ENCODE results near the gene GLDC. TPM values are rescaled to one million over a fixed set of nuclear protein-coding genes. Genes with fewer than 3 reads are reported as not detected.

The GLDC gene
- total RNA-seq, 1 donor from 2014 or later, result 100 TPM

DNA sequence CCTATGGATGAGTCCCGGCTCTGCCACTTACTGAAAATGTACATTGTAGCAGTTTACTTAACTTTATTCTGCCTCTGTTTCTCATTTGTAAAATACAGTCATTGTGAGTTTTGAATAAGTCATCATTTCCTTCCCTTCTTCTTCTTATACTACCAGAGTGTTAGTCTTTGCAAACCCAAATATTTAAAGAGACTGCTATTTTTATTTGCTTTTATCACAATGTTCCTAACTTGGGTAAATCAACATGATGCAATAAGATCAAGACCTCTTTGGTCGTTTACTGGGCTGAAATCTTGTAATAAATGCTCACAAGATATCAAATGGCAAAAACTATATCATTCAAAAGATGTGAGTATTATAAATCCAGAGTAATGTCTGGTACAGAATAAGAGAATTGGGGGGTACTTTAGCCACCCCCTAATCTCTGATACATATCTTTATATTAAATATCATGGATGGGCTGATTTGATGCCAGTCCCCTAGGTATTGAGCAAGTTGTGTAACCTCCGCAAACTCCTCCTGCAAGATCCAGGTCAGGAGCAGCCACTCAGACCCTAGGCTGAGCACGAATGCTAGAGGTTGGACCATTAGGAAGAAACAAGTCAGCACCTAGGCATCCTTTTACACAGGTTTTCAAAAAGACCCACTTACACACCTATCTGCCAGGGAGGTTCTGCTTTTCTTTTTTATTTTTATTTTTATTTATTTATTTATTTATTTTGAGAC lies 13.3 kb upstream of the GLDC start:
- Histone ChIP-seq H3K79me2 (ENCODE audit: low read depth) (no peaks in the 10 kb centered on the region), H4K20me1 (ENCODE audit: low read depth) (no peaks in the 10 kb centered on the region), H3K27ac (no peak overlapping the region), H3K9me3 (ENCODE audit: low read depth) (no peaks in the 10 kb centered on the region), H3K4me2 (no peak overlapping the region), H3K4me3 (no peak overlapping the region), H3K27me3 (no peaks in the 10 kb centered on the region), H3K9ac (no peak overlapping the region), H3F3A (ENCODE audit: low read depth) (peaks cover 5% of the 10 kb centered on the region), H3K4me1 (peaks cover 6% of the 10 kb centered on the region), H2AFZ (replicated peaks) (no peak overlapping the region), H3K36me3 (no peaks in the 10 kb centered on the region)
- Mint-ChIP-seq H3K9me3 (no peaks in the 10 kb centered on the region), H3K4me3 (no peak overlapping the region), H3K27ac (no peak overlapping the region), H3K36me3 (peaks cover 4% of the 10 kb centered on the region), H3K4me1 (no peaks in the 10 kb centered on the region), H3K27me3 (ENCODE audit: insufficient read depth, low read depth) (peaks cover 8% of the 10 kb centered on the region)
- no peak for DNase-seq (ENCODE audit: low spot score)
- TF ChIP-seq EZH2phosphoT487 (IDR thresholded peaks at IDR 0.05) (no peak), EZH2 (IDR thresholded peaks at IDR 0.05) (no peak)
- TF ChIP-seq, protein P1, sequence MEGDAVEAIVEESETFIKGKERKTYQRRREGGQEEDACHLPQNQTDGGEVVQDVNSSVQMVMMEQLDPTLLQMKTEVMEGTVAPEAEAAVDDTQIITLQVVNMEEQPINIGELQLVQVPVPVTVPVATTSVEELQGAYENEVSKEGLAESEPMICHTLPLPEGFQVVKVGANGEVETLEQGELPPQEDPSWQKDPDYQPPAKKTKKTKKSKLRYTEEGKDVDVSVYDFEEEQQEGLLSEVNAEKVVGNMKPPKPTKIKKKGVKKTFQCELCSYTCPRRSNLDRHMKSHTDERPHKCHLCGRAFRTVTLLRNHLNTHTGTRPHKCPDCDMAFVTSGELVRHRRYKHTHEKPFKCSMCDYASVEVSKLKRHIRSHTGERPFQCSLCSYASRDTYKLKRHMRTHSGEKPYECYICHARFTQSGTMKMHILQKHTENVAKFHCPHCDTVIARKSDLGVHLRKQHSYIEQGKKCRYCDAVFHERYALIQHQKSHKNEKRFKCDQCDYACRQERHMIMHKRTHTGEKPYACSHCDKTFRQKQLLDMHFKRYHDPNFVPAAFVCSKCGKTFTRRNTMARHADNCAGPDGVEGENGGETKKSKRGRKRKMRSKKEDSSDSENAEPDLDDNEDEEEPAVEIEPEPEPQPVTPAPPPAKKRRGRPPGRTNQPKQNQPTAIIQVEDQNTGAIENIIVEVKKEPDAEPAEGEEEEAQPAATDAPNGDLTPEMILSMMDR (IDR thresholded peaks at IDR 0.05), result no peak

DNA sequence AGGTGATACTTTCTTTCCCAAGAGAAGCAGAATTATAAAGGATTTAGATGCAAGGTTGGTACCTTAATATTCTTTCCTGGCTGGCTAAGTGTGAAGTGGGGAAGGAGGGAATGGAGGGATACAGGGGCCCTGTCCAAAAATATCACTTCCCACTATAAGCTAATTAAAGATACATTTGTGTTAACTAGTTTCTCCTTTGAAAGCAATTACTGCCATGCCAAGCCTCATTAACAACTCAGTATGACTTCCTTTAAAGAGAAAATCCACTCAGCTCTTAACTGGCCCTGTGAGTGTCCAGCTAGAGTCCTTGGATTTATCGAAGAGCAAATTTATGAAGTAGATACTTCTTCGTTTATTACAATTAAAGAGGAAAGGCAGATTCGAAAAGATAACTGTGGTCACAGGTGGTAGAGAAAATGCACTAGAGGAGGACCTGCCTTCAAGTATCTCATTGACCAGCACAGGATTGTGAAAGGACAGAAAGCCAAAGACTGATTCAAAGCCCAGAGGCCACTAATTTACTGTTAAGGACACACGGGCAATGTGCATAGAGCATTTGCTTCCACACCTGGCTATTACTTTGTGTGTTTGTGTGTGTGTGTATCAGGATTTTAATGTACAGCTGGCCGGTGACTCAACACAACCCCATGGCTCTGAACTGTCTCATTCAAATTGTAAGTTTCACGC lies 11.2 kb upstream of the GLDC start:
- Mint-ChIP-seq H3K4me1 (no peaks in the 10 kb centered on the region), H3K4me3 (no peak overlapping the region), H3K36me3 (peaks cover 7% of the 10 kb centered on the region), H3K27ac (peak overlapping the region; percentile 57), H3K9me3 (no peaks in the 10 kb centered on the region), H3K27me3 (ENCODE audit: insufficient read depth, low read depth) (peaks cover 8% of the 10 kb centered on the region)
- DNase-seq (ENCODE audit: low spot score), result no peak
- peak overlapping the region; percentile 55 for H3K27ac ChIP-seq
- no peaks in the 10 kb centered on the region for H3K9me3 ChIP-seq (ENCODE audit: low read depth)
- H3K36me3 ChIP-seq, result no peaks in the 10 kb centered on the region
- no peak for TF ChIP-seq EZH2 (IDR thresholded peaks at IDR 0.05)
- TF ChIP-seq, protein P1 (IDR thresholded peaks at IDR 0.05), result no peak
- TF ChIP-seq EZH2phosphoT487 (IDR thresholded peaks at IDR 0.05), result no peak
- no peak overlapping the region for H3K4me3 ChIP-seq
- peaks cover 6% of the 10 kb centered on the region for H3K4me1 ChIP-seq
- peaks cover 5% of the 10 kb centered on the region for H3F3A ChIP-seq (ENCODE audit: low read depth)
- H3K79me2 ChIP-seq (ENCODE audit: low read depth), result no peaks in the 10 kb centered on the region
- H4K20me1 ChIP-seq (ENCODE audit: low read depth), result no peaks in the 10 kb centered on the region
- H3K9ac ChIP-seq, result no peak overlapping the region
- no peak overlapping the region for H2AFZ ChIP-seq (replicated peaks)
- no peaks in the 10 kb centered on the region for H3K27me3 ChIP-seq
- no peak overlapping the region for H3K4me2 ChIP-seq

DNA sequence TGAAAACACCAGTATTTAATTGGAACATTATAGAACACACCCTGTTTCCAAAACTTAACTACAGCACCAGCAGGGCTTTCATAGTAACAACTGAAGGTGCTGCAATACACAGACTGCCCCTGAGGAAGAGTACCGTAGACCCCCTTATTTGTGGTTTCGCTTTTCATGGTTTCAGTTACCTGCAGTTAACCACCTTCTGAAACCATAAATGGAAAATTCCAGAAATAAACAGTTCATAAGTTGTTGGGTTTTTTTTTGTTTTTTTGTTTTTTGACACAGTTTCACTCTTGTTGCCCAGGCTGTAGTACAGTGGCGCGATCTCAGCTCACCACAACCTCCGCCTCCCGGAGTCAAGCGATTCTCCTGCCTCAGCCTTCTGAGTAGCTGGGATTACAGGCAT lies 9.5 kb upstream of the GLDC start:
- Mint-ChIP-seq H3K36me3 (peaks cover 7% of the 10 kb centered on the region), H3K9me3 (no peaks in the 10 kb centered on the region), H3K27ac (no peak overlapping the region), H3K4me3 (no peak overlapping the region), H3K4me1 (no peaks in the 10 kb centered on the region), H3K27me3 (ENCODE audit: insufficient read depth, low read depth) (peaks cover 5% of the 10 kb centered on the region)
- Histone ChIP-seq H3K4me3 (no peak overlapping the region), H3K9me3 (ENCODE audit: low read depth) (no peaks in the 10 kb centered on the region), H3K36me3 (no peaks in the 10 kb centered on the region), H3K79me2 (ENCODE audit: low read depth) (no peaks in the 10 kb centered on the region), H2AFZ (replicated peaks) (no peak overlapping the region), H3K4me1 (peaks cover 6% of the 10 kb centered on the region), H3F3A (ENCODE audit: low read depth) (peaks cover 5% of the 10 kb centered on the region), H4K20me1 (ENCODE audit: low read depth) (no peaks in the 10 kb centered on the region), H3K27ac (no peak overlapping the region), H3K4me2 (no peak overlapping the region), H3K9ac (no peak overlapping the region), H3K27me3 (no peaks in the 10 kb centered on the region)
- TF ChIP-seq EZH2phosphoT487 (IDR thresholded peaks at IDR 0.05) (no peak), EZH2 (IDR thresholded peaks at IDR 0.05) (no peak)
- TF ChIP-seq, protein P1 (IDR thresholded peaks at IDR 0.05), result no peak
- DNase-seq (ENCODE audit: low spot score), result no peak

Data from neural progenitor cell (in vitro differentiated cells).